Measurements from ENCODE around the gene EAF1.

DNA sequence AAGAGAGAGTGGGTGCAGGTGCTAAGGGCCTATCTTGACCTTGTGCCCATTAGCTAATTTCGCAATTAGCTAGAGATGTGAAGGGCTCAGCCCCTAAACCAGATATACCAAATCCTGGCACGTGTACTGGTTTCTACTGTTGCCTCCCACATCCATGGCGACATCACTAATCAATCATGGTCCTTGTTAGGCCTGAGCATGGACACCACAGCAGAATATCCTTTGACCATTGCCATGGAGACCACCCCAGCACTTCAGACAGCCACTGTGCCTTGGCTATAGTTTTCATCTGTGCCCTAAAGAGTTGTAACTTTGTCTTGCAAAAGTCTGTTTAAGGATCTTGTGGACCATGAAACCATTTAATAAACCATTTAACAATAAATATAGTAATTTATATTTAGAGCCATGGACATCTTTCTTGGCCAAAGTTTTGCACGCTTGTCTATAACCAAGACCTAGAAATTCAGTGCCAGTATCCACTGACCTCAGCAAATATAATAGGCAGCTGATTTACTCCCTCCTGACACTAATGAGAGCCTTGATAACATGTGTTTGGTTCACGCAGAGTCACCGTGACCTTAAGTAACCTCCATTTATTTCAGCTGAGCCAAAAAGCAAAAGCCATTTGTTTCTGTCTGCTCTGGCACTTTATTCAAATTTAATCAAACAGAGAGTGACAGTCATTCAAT, 50.7 kb downstream of the EAF1 start:
- no peak for TF ChIP-seq POLR2A (IDR thresholded peaks at IDR 0.05)
- TF ChIP-seq, protein P1, sequence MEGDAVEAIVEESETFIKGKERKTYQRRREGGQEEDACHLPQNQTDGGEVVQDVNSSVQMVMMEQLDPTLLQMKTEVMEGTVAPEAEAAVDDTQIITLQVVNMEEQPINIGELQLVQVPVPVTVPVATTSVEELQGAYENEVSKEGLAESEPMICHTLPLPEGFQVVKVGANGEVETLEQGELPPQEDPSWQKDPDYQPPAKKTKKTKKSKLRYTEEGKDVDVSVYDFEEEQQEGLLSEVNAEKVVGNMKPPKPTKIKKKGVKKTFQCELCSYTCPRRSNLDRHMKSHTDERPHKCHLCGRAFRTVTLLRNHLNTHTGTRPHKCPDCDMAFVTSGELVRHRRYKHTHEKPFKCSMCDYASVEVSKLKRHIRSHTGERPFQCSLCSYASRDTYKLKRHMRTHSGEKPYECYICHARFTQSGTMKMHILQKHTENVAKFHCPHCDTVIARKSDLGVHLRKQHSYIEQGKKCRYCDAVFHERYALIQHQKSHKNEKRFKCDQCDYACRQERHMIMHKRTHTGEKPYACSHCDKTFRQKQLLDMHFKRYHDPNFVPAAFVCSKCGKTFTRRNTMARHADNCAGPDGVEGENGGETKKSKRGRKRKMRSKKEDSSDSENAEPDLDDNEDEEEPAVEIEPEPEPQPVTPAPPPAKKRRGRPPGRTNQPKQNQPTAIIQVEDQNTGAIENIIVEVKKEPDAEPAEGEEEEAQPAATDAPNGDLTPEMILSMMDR (IDR thresholded peaks at IDR 0.05): no peak

All from lower leg skin (tissue), 3 donors.